IPS-NIHi7 (cell line): ENCODE data around the gene HYAL1.

Experiments used
- DNase-seq: peaks from one replicate; pipeline ENCODE4 v3.0.0; 2012; ENCODE audit warnings: mixed read lengths; ENCODE audit errors: extremely low spot score

The HYAL1 gene

DNA sequence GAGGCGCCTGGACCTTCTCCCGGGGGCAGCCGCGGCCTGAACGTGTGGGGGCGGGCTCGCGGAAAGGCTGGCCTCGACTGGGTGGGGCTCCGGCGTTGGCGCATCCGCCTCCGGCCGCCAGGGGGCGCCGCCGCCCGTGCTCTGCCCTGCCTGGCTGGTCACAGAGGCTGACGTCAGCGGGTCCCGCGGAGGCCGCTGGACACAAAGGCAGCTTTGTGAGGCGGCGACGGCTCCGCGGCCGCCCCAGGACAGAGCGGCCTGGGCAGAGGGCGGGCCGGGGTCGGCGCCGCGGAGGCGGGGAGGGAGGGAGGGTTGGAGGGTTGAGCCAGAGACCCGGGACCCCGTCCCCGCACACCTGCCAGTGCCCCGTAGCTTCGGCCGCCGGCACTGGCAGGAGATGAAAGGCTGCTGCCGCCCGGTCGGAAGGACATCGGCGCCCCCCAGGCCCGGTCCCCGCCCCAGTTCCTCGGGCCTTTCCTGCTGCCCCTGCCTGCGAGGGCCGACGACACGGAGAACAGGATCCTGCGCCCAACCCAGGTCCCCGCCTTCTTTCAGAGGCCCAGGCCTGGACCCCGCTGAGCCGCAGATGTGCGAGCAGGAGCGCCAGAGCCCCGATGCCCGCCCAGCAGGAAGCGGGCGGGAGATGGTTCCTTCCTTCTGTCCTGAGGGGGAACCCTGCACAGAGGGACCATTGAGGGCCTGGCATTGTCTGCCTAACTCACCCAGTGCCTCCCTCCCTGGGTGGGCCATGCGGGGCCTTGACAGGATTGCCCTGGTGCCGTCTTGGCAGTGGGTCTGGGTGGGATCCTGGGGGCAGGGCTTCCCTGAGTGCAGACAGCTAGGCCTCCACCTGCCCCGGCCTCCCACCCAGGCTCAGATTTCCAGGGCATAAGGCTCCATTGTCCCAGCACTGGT is 43.1 kb downstream of the HYAL1 start:
- DNase-seq: peak; percentile 91

DNA sequence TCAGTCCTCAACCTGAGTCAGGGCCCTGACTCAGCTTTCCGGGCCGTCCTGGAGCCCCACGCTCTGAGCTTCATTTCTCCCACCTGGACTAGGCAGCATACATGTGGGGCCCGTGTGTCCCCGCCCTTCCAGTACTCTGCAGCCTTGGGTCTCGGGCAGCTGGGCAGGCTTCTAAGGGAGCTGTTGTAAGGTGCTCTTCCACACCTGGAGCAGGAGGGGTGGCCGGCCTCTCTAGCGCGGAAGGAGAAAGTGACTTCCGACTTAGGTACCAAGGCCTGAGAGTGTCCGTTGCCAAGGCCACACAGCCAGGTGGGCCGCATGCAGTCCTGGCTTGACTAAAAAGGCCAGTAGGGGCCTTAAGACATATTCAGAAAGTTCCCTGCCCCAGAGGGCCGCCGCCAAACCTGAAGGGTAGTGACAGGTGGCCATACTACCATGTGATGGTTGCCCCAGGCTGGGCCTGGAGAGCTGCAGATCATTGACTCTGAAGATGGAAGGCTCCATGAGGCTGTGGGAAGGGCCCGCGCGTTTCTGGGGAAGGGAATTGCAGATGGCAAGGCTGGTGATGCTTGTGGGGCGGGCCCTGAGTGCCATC is 43.8 kb downstream of the HYAL1 start:
- no peak for DNase-seq

DNA sequence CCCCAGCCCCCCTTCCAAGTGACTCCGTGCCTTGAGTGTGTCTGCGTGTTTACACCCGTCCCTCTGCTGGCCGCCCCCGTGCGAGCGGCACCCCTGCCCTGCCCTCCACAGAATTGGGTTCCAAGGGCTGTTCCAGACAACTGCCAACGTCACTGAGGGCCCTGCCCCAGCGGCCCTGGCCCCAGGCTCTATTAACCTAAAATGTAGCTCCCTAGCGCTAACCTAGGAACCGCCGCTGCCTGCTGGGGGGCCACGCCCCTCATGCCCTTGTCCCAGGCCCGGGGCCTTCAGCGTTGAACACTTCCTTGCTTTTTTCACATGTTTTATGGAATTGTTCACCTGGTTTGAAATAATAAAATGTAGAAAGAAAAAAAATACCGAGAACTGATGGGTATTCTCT is 44.4 kb downstream of the HYAL1 start:
- no peak for DNase-seq

DNA sequence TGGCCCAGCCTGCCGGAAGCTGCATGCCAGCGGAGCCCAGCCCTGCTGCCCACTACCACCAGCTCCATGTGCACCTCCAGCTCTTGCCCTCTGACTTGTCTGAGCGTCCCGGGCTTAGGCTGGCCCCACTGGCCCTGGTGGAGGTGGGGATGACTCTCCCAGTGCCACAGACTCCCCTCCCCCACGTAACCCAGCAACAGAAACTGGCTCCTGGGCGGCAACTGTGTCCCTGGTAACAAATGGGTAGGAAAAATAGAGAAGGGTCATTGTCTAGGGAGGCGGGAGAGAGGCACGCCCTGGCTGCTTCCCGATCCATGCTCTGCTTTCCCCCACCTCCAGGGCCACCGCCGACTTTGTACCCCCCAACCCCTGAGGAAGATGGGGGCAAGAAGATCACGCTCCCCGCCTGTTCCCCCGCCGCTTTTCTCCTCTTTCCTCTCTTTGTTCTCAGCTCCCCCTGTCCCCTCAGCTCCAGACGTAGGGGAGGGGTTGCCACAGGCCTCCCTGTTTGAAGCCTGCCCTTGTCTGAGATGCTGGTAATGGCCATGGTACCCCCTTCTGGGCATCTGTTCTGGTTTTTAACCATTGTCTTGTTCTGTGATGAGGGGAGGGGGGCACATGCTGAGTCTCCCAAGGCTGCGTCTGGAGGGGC is 45.2 kb downstream of the HYAL1 start:
- DNase-seq: no peak

DNA sequence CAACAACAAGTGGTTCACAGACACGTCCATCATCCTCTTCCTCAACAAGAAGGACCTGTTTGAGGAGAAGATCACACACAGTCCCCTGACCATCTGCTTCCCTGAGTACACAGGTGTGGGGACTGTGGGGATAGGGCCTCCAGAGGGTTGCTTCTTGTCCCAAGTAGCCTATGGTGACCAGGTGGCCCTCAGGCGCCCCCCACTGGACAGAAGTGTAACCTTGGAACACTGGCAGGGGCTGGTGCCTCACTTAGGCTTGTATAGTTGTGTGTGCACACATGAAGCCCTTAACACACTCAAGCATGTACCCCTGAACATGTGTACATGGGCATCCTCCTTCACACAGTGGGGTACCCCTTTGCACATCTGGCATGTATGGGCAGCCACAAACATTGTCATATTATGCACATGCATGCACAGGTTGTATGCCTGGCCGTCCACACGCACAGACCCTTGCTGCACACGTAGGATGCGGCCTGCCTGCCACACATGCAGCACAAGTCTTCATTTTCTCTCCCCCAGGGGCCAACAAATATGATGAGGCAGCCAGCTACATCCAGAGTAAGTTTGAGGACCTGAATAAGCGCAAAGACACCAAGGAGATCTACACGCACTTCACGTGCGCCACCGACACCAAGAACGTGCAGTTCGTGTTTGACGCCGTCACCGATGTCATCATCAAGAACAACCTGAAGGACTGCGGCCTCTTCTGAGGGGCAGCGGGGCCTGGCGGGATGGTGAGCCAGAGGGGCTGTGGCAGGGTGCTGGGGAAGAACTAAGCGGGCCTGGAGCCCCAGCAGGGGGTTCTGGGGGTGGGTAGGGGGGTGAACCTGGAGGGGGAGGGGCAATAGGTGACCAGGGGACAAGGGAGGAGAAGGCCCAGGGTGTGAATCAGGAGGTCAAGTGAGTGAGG is 46.1 kb downstream of the HYAL1 start:
- DNase-seq: peak; percentile 58

DNA sequence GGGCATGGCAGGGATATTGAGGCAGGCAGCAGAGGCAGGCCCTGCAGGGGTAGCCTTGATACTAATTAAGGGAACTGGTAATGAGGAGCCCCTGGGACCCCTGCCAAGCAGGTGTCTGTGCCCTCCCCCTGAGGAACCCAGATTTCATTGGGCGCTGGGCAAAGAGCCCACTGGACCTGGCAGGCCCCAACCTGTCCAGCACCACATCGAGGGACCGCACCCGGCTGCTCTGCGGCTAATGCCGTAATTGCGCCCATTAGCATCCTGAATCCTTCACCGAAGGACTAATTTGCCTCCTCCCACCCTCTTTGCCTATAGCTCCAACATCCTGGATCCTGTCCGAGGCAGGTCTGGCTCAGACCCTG is 48.1 kb downstream of the HYAL1 start:
- no peak for DNase-seq

DNA sequence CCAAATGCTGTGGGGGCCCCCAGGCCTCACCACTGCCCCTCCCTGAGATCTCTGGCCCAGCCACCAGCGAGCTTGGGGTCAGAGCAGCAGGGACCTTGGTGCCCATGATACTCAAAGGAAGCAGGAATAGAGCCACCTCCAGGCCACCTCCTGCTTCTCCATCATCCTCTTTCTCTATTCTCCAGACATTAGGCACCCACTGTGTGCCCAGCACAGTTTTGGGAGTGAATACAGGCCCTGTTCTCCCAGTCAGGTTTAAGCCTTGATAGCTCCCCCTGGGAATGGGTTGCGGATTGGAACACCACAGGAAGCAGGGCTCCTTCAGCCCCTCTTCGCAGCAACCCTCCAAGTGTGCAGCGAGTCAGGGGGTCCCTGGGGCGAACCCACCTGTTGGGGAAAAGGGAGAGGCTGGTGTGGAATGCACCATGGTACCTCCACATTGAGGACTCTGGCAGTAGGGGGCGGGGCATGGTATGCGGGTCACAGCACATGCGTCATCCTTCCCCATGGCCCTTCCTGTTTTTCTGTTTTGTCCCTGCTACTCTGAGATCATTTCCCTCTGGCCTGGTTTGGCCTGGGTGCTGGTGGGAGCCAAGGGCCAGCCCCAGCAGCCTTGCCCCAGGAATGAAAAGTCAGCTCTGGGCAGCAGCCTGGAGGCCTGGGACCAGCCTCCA is 48.7 kb downstream of the HYAL1 start:
- no peak for DNase-seq

DNA sequence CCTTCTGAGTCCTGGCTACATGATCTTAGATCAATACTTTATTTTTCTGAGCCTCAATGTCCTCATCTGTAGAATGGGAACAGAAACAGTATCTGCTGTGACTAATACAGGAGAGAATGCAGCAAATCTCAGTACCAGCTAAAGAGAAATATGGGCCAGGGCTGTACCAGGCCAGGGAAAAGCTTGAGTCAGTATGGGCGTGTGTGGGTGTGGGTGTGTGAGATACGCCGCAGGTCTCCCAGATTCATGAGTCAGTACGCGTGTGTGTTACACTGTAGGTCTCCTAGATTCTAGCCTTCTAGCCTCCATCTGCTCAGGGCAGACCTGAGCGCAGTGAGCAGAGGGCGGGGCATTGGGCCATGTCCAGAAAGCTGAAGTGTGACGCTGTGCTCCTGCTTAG is 52.2 kb downstream of the HYAL1 start:
- no peak for DNase-seq

DNA sequence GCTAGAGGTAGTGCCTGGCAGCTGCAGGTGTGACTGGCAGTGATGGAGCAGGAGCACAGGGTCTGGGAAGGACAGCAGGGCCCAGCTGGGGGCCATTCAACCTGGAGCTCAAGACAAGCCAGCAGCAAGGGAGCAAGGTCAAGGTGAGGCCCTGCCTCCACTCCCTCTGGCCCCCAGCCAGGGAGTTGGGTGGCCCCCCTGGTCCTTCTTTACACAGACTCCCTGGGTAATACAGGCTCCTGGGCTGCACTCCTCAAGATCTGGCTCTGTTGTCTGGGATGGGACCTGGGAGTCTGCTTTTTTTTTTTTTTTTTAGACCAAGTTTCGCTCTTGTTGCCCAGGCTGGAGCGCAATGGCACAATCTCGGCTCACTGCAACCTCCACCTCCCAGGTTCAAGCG is 52.9 kb downstream of the HYAL1 start:
- no peak for DNase-seq
